ENCODE measurements around the gene MAGI2.

GRCh38 chr7:78835897-78836296 is 617.6 kb downstream of the MAGI2 start:
- TF ChIP-seq CTCF (IDR thresholded peaks at IDR 0.05) (no peak), POLR2A (IDR thresholded peaks at IDR 0.05) (no peak)
